ENCODE results near the gene PEDS1. TPM values are rescaled to one million over a fixed set of nuclear protein-coding genes. Genes with fewer than 3 reads are reported as not detected.

The PEDS1 gene
- total and polyA plus RNA-seq, 2 of the 13 experiments (the other 11 are each of a cell fraction or from before 2014, with no cell fraction given) = 30.5 to 93.9 TPM

- TF ChIP-seq HNF1A (IDR thresholded peaks at IDR 0.05; ENCODE audit: low read depth) (no peak), HNF1A (CRISPR knock-in tag; IDR thresholded peaks at IDR 0.05; ENCODE audit: borderline replicate concordance) (no peak), CAMTA2 (CRISPR knock-in tag; IDR thresholded peaks at IDR 0.05; ENCODE audit: borderline replicate concordance) (0 out of 2 replicates have a peak, but pooled peaks have one; percentile 62), POLR2G (IDR thresholded peaks at IDR 0.05; ENCODE audit: low read depth, low read length) (no peak; the same call in 1 of the 2 replicates), REL (CRISPR knock-in tag; conservative IDR thresholded peaks at IDR 0.05) (no peak), ZNF577 (CRISPR knock-in tag; IDR thresholded peaks at IDR 0.05; ENCODE audit: borderline replicate concordance, low read depth) (no peak), PBX2 (CRISPR knock-in tag; IDR thresholded peaks at IDR 0.05) (no peak), ZNF101 (CRISPR knock-in tag; IDR thresholded peaks at IDR 0.05; ENCODE audit: borderline replicate concordance, low read depth) (no peak), ZNF614 (CRISPR knock-in tag; IDR thresholded peaks at IDR 0.05; ENCODE audit: borderline replicate concordance) (0 out of 2 replicates have a peak, but pooled peaks have one; percentile 4), GTF2F1 (IDR thresholded peaks at IDR 0.05; ENCODE audit: low read length) (no peak), ZBTB34 (CRISPR knock-in tag; IDR thresholded peaks at IDR 0.05) (no peak; the same call in 1 of the 2 replicates), ZNF883 (CRISPR knock-in tag; IDR thresholded peaks at IDR 0.05; ENCODE audit: not compliant biosample characterization) (no peak), RFXANK (CRISPR knock-in tag; IDR thresholded peaks at IDR 0.05) (no peak), CREB3 (CRISPR knock-in tag; IDR thresholded peaks at IDR 0.05) (peak; percentile 66; the same call in 1 of the 2 replicates), RARG (CRISPR knock-in tag; IDR thresholded peaks at IDR 0.05; ENCODE audit: low read depth) (no peak; the same call in 1 of the 2 replicates), ZNF512 (CRISPR knock-in tag; IDR thresholded peaks at IDR 0.05) (no peak), DDIT3 (CRISPR knock-in tag; IDR thresholded peaks at IDR 0.05) (no peak), CBX1 (IDR thresholded peaks at IDR 0.05; ENCODE audit: low read depth) (no peak), ZNF335 (CRISPR knock-in tag; IDR thresholded peaks at IDR 0.05) (no peak), ZSCAN20 (CRISPR knock-in tag; IDR thresholded peaks at IDR 0.05; ENCODE audit: borderline replicate concordance) (no peak; the same call in 1 of the 2 replicates)
Measured at GRCh38 chr20:50189681-50190250, 36.2 kb upstream of the PEDS1 start (continued).

Data from HepG2 (cell line).